H9 (cell line): ENCODE measurements around the gene TMEM63B. TPM values are rescaled to one million over a fixed set of nuclear protein-coding genes. Genes with fewer than 3 reads are reported as not detected.
A peak's percentile ranks its signal among the peaks of the same experiment; 100 is the strongest.

Experiments used
- DNase-seq: peaks from one replicate; pipeline ENCODE4 v3.0.0-alpha.2; 2017
- H2AFZ ChIP-seq: one replicate; pipeline ENCODE4 v1.6.1; 2013; ENCODE audit warnings: mild to moderate bottlenecking, low read length, control low read depth, moderate library complexity
- H2AK5ac ChIP-seq: 2 replicates; pipeline ENCODE4 v1.6.1; 2013; ENCODE audit warnings: low read length, control low read depth, mixed read lengths; ENCODE audit not compliant: insufficient read length
- H2BK120ac ChIP-seq: one replicate; pipeline ENCODE4 v1.6.1; 2013; ENCODE audit warnings: low read depth, mild to moderate bottlenecking, low read length, control low read depth, inconsistent platforms; ENCODE audit not compliant: poor library complexity, severe bottlenecking
- H2BK12ac ChIP-seq: 2 replicates; pipeline ENCODE4 v1.6.1; 2013; ENCODE audit warnings: low read length, control low read depth, mixed read lengths, low read depth; ENCODE audit not compliant: insufficient read length
- H2BK15ac ChIP-seq: 2 replicates; pipeline ENCODE4 v1.6.1; 2013; ENCODE audit warnings: low read depth, low read length, control low read depth
- H2BK20ac ChIP-seq: one replicate; pipeline ENCODE4 v1.6.1; 2013; ENCODE audit warnings: low read depth, mild to moderate bottlenecking, low read length, control low read depth, inconsistent platforms; ENCODE audit not compliant: poor library complexity, severe bottlenecking
- H2BK5ac ChIP-seq: 2 replicates; pipeline ENCODE4 v1.6.1; 2013; ENCODE audit warnings: low read length, control low read depth, mixed read lengths; ENCODE audit not compliant: insufficient read length
- H3K14ac ChIP-seq: 2 replicates; pipeline ENCODE4 v1.6.1; 2013; ENCODE audit warnings: low read length, control low read depth; ENCODE audit not compliant: insufficient read depth
- H3K18ac ChIP-seq: 2 replicates; pipeline ENCODE4 v1.6.1; 2013; ENCODE audit warnings: low read depth, mild to moderate bottlenecking, mixed read lengths, low read length, control low read depth; ENCODE audit not compliant: insufficient read length
- H3K23ac ChIP-seq: 2 replicates; pipeline ENCODE4 v1.6.1; 2013; ENCODE audit warnings: low read length, control low read depth, mixed read lengths, low read depth; ENCODE audit not compliant: insufficient read length
- H3K23me2 ChIP-seq: 2 replicates; pipeline ENCODE4 v1.6.1; 2013; ENCODE audit warnings: low read depth, mild to moderate bottlenecking, mixed read lengths, low read length, control low read depth; ENCODE audit not compliant: insufficient read length, poor library complexity, severe bottlenecking
- H3K27ac ChIP-seq: 2 replicates; pipeline ENCODE4 v1.5.1; 2013; ENCODE audit warnings: low read length, control low read depth, mixed read lengths, low read depth; ENCODE audit not compliant: insufficient read length
- H3K27me3 ChIP-seq: 2 replicates; pipeline ENCODE4 v1.6.1; 2013; ENCODE audit warnings: low read length, control low read depth, inconsistent platforms; ENCODE audit not compliant: insufficient read depth
- H3K4ac ChIP-seq: 2 replicates; pipeline ENCODE4 v1.6.1; 2013; ENCODE audit warnings: low read depth, mild to moderate bottlenecking, control low read depth, inconsistent platforms, low read length, moderate library complexity
- H3K4me1 ChIP-seq: 2 replicates; pipeline ENCODE4 v1.6.1; 2013; ENCODE audit warnings: low read length, control low read depth, inconsistent platforms; ENCODE audit not compliant: insufficient read depth
- H3K4me2 ChIP-seq: 2 replicates; pipeline ENCODE4 v1.6.1; 2013; ENCODE audit warnings: low read length, control low read depth, mixed read lengths; ENCODE audit not compliant: insufficient read length, insufficient read depth
- H3K56ac ChIP-seq: 2 replicates; pipeline ENCODE4 v1.6.1; 2013; ENCODE audit warnings: low read depth, mild to moderate bottlenecking, mixed read lengths, low read length, control low read depth; ENCODE audit not compliant: insufficient read length
- H3K79me1 ChIP-seq: 2 replicates; pipeline ENCODE4 v1.6.1; 2013; ENCODE audit warnings: low read depth, mild to moderate bottlenecking, moderate library complexity, low read length, control low read depth, inconsistent platforms; ENCODE audit not compliant: insufficient read depth, poor library complexity, severe bottlenecking
- H3K79me2 ChIP-seq: 2 replicates; pipeline ENCODE4 v1.6.1; 2013; ENCODE audit warnings: low read length, control low read depth, inconsistent platforms; ENCODE audit not compliant: insufficient read depth
- H3K9ac ChIP-seq: 2 replicates; pipeline ENCODE4 v1.6.1; 2013; ENCODE audit warnings: low read length, control low read depth, mixed read lengths; ENCODE audit not compliant: insufficient read length; ENCODE audit errors: extremely low read depth
- H3K9me3 ChIP-seq: one replicate; pipeline ENCODE4 v1.6.1; 2013; ENCODE audit warnings: low read depth, low read length, inconsistent platforms; ENCODE audit not compliant: control insufficient read depth
- H3T11ph ChIP-seq: one replicate; pipeline ENCODE4 v1.6.1; 2013; ENCODE audit warnings: mild to moderate bottlenecking, low read length, control low read depth, inconsistent platforms
- H4K20me1 ChIP-seq: one replicate; pipeline ENCODE4 v1.6.1; 2013; ENCODE audit not compliant: control insufficient read depth, insufficient read length, insufficient read depth
- H4K5ac ChIP-seq: 2 replicates; pipeline ENCODE4 v1.6.1; 2013; ENCODE audit warnings: low read depth, mild to moderate bottlenecking, mixed read lengths, low read length, control low read depth; ENCODE audit not compliant: insufficient read length
- H4K8ac ChIP-seq: replicated peaks from 2 replicates; pipeline ENCODE4 v1.6.1; 2013; ENCODE audit warnings: low read length, control low read depth, mixed read lengths, low read depth; ENCODE audit not compliant: insufficient read length
- H4K91ac ChIP-seq: 2 replicates; pipeline ENCODE4 v1.6.1; 2013; ENCODE audit warnings: low read depth, mild to moderate bottlenecking, moderate library complexity, mixed read lengths, low read length, control low read depth; ENCODE audit not compliant: insufficient read length
- H3K27ac Mint-ChIP-seq, 3 experiments: 2 replicates in 2 of 3; 3 replicates in 1 of 3; pipeline ENCODE4 v1.8.0; 2020 to 2021; ENCODE audit warnings: mixed read lengths in 3 of 3, mild to moderate bottlenecking in 1 of 3, moderate library complexity in 1 of 3
- H3K27me3 Mint-ChIP-seq: 2 replicates; pipeline ENCODE4 v1.8.0; 2021; ENCODE audit warnings: low read depth, mild to moderate bottlenecking, moderate library complexity, mixed read lengths
- H3K36me3 Mint-ChIP-seq, 3 experiments: 2 replicates in 2 of 3; 3 replicates in 1 of 3; pipeline ENCODE4 v1.8.0; 2020 to 2021; ENCODE audit warnings: low read depth in 3 of 3, mixed read lengths in 3 of 3; ENCODE audit not compliant: insufficient read depth in 1 of 3
- H3K4me1 Mint-ChIP-seq, 2 experiments: 2 replicates each; pipeline ENCODE4 v1.8.0; 2020; ENCODE audit warnings: mixed read lengths in 2 of 2
- H3K4me3 Mint-ChIP-seq, 2 experiments: 2 replicates in 1 of 2; 3 replicates in 1 of 2; pipeline ENCODE4 v1.8.0; 2020 to 2021; ENCODE audit warnings: mild to moderate bottlenecking in 2 of 2, mixed read lengths in 2 of 2, moderate library complexity in 1 of 2
- H3K9me3 Mint-ChIP-seq, 2 experiments: 2 replicates in 1 of 2; 3 replicates in 1 of 2; pipeline ENCODE4 v1.8.0; 2020; ENCODE audit warnings: mild to moderate bottlenecking in 2 of 2, mixed read lengths in 2 of 2, moderate library complexity in 1 of 2
- WGBS: extraction: QIAGEN DNeasy Blood & Tissue Kit; methylation state at CpG from one replicate; pipeline ENCODE4 v1.1.7; 2013; ENCODE audit warnings: missing lambda C conversion rate, low lambda C conversion rate, mixed read lengths; ENCODE audit not compliant: insufficient read length; ENCODE audit errors: extremely low coverage; 5-methylcytosine and 5-hydroxymethylcytosine counted together
- total RNA-seq: library from RNA; stranded (reverse); gene quantifications from 2 replicates; pipeline ENCODE4 v1.2.1, GENCODE V29; 2021
- TF ChIP-seq, protein P1 (sequence below): fragments of 200-600 bp; sonication (generic); conservative IDR thresholded peaks from 3 replicates; pipeline ENCODE4 v1.8.0; 2021; ENCODE audit warnings: antibody characterized with exemption, mild to moderate bottlenecking

TMEM63B gene
- total RNA-seq, 1 experiment from 2014 or later: 56.3 TPM

- H3K36me3 Mint-ChIP-seq: no peaks in the 10 kb centered on the region
- peak overlapping the region in 1 of 3 experiments; percentile 73; a peak in 1 of 7 replicates for H3K27ac Mint-ChIP-seq
- Histone ChIP-seq H3K56ac (no peak overlapping the region), H3K4me2 (no peak overlapping the region), H2BK15ac (no peak overlapping the region), H3K18ac (no peak overlapping the region), H2BK120ac (no peak overlapping the region), H3K27ac (no peak overlapping the region), H3T11ph (no peak overlapping the region), H3K9ac (no peak overlapping the region), H3K79me1 (no peaks in the 10 kb centered on the region), H4K8ac (no peak overlapping the region), H2BK20ac (no peak overlapping the region), H2BK12ac (no peak overlapping the region), H3K4me1 (peaks cover 8% of the 10 kb centered on the region; the same call in 1 of the 2 replicates), H4K20me1 (no peaks in the 10 kb centered on the region), H3K14ac (no peak overlapping the region; the same call in 1 of the 2 replicates), H3K79me2 (no peaks in the 10 kb centered on the region), H3K9me3 (no peaks in the 10 kb centered on the region), H2BK5ac (no peak overlapping the region), H3K4ac (no peak overlapping the region), H3K23me2 (no peaks in the 10 kb centered on the region), H4K91ac (no peak overlapping the region), H3K27me3 (no peaks in the 10 kb centered on the region), H3K23ac (no peak overlapping the region), H4K5ac (no peak overlapping the region), H2AK5ac (no peak overlapping the region), H2AFZ (no peak overlapping the region)
- peaks cover 19 to 27% of the 10 kb centered on the region in 2 experiments for H3K4me1 Mint-ChIP-seq
- DNase-seq: no peak
- TF ChIP-seq, protein P1, sequence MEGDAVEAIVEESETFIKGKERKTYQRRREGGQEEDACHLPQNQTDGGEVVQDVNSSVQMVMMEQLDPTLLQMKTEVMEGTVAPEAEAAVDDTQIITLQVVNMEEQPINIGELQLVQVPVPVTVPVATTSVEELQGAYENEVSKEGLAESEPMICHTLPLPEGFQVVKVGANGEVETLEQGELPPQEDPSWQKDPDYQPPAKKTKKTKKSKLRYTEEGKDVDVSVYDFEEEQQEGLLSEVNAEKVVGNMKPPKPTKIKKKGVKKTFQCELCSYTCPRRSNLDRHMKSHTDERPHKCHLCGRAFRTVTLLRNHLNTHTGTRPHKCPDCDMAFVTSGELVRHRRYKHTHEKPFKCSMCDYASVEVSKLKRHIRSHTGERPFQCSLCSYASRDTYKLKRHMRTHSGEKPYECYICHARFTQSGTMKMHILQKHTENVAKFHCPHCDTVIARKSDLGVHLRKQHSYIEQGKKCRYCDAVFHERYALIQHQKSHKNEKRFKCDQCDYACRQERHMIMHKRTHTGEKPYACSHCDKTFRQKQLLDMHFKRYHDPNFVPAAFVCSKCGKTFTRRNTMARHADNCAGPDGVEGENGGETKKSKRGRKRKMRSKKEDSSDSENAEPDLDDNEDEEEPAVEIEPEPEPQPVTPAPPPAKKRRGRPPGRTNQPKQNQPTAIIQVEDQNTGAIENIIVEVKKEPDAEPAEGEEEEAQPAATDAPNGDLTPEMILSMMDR: no peak
- no CpG with 5 or more reads among the region's 4 CpGs for WGBS
- H3K27me3 Mint-ChIP-seq: peaks cover 4% of the 10 kb centered on the region
- H3K9me3 Mint-ChIP-seq: no peaks in the 10 kb centered on the region
- no peak overlapping the region for H3K4me3 Mint-ChIP-seq
Observed at GRCh38 chr6:44182911-44183390, 55.6 kb downstream of the TMEM63B start.
